NCI-H2196 treated with DMSO at 0.1 percent for 48 hours (cell line): ENCODE data around the gene SPIB.

Experiments
- DNase-seq: peaks from one replicate; lab custom pipeline; 2025; ENCODE audit not compliant: unreplicated experiment; lab: John Stamatoyannopoulos, UW

Gene SPIB

GRCh38 chr19:50417111-50418081 is 1.3 kb upstream of the SPIB start:
- no peak for DNase-seq

- DNase-seq = no peak
Measured at GRCh38 chr19:50419022-50419579, 363 bp downstream of the SPIB start.

- no peak for DNase-seq
Measured at GRCh38 chr19:50419580-50420035, 870 bp downstream of the SPIB start.

- no peak for DNase-seq
Measured at GRCh38 chr19:50420127-50420526, 1.4 kb downstream of the SPIB start.

GRCh38 chr19:50420808-50421207 is 2.1 kb downstream of the SPIB start:
- no peak for DNase-seq

- no peak for DNase-seq
Measured at GRCh38 chr19:50422397-50423278, 3.9 kb downstream of the SPIB start.

GRCh38 chr19:50423279-50424113 is 4.8 kb downstream of the SPIB start:
- DNase-seq = no peak

GRCh38 chr19:50425581-50425980 is 6.8 kb downstream of the SPIB start:
- no peak for DNase-seq

- no peak for DNase-seq
Measured at GRCh38 chr19:50427318-50427925, 8.7 kb downstream of the SPIB start.

GRCh38 chr19:50427997-50428425 is 9.3 kb downstream of the SPIB start:
- no peak for DNase-seq

- DNase-seq = no peak
Measured at GRCh38 chr19:50428772-50429463, 10.2 kb downstream of the SPIB start.

GRCh38 chr19:50430888-50431342 is 12.2 kb downstream of the SPIB start:
- no peak for DNase-seq

- DNase-seq = peak; percentile 38
Measured at GRCh38 chr19:50431343-50432220, 12.8 kb downstream of the SPIB start.

- DNase-seq = no peak
Measured at GRCh38 chr19:50432221-50433028, 13.7 kb downstream of the SPIB start, which contains the start of gene MYBPC2. TSS of gene MYBPC2 (plus strand) at chr19:50432892. CDS start at chr19:50432954, 62 bp downstream.

- no peak for DNase-seq
Measured at GRCh38 chr19:50433201-50434180, 14.8 kb downstream of the SPIB start.

GRCh38 chr19:50434525-50434924 is 15.8 kb downstream of the SPIB start:
- no peak for DNase-seq
